Uterus (tissue), 2 donors: ENCODE measurements around the gene USP17L18.
"Not testable (repeated sequence)": the region's sequence is repeated elsewhere in the genome, so short reads cannot be mapped to it uniquely, and the experiment has no call there.

ENCODE experiments used
- CTCF ChIP-seq, 4 experiments: fragments of 200-600 bp in 2 of 4; fragments of 450-650 bp in 2 of 4; sonication (generic) in 2 of 4; IDR thresholded peaks; one replicate each; pipeline ENCODE4 v1.5.1; 2016 to 2019; ENCODE audit warnings: antibody characterized with exemption in 4 of 4, mild to moderate bottlenecking in 2 of 4, moderate library complexity in 1 of 4
- POLR2A ChIP-seq, 2 donors: fragments of 450-650 bp; IDR thresholded peaks; one replicate each; pipeline ENCODE4 v1.6.1; 2016; ENCODE audit warnings: antibody characterized with exemption in 2 of 2, mild to moderate bottlenecking in 1 of 2, moderate library complexity in 1 of 2

GRCh38 chr4:9215105-9215504, 33.3 kb upstream of the USP17L18 start, which contains the start of gene USP17L11:
- not testable (repeated sequence) for TF ChIP-seq CTCF, POLR2A (IDR thresholded peaks at IDR 0.05)
